ENCODE data around the gene PRR3. TPM values are rescaled to one million over a fixed set of nuclear protein-coding genes. Genes with fewer than 3 reads are reported as not detected.
A peak's percentile ranks its signal among the peaks of the same experiment; 100 is the strongest.
"Not testable (repeated sequence)": the region's sequence is repeated elsewhere in the genome, so short reads cannot be mapped to it uniquely, and the experiment has no call there.

Gene PRR3
- total RNA-seq, 2 donors from 2014 or later: 2.3 to 3.7 TPM

DNA sequence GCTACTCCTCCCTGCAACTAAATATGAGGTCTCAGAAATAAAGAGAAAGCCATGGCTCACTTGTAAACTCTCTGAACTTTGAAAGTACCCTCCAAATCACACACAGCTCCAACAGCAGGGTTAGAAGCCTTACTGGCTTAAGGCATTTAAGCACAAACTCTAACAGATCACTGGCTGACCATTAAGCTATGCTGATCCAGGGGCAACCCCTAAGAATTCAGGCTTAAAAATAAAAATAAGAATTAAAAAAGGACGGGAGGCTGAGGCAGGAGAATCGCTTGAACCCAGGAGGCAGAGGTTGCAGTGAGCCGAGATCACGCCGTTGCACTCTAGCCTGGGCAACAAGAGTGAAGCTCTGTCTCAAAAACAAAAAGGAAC lies 45.9 kb upstream of the PRR3 start:
- H3K4me1 ChIP-seq: no peaks in the 10 kb centered on the region
- no peaks in the 10 kb centered on the region for H3K36me3 ChIP-seq
- no peak overlapping the region for H3K27ac ChIP-seq
- TF ChIP-seq, protein P1, sequence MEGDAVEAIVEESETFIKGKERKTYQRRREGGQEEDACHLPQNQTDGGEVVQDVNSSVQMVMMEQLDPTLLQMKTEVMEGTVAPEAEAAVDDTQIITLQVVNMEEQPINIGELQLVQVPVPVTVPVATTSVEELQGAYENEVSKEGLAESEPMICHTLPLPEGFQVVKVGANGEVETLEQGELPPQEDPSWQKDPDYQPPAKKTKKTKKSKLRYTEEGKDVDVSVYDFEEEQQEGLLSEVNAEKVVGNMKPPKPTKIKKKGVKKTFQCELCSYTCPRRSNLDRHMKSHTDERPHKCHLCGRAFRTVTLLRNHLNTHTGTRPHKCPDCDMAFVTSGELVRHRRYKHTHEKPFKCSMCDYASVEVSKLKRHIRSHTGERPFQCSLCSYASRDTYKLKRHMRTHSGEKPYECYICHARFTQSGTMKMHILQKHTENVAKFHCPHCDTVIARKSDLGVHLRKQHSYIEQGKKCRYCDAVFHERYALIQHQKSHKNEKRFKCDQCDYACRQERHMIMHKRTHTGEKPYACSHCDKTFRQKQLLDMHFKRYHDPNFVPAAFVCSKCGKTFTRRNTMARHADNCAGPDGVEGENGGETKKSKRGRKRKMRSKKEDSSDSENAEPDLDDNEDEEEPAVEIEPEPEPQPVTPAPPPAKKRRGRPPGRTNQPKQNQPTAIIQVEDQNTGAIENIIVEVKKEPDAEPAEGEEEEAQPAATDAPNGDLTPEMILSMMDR (IDR thresholded peaks at IDR 0.05): no peak
- H3K27me3 ChIP-seq: no peaks in the 10 kb centered on the region
- no peaks in the 10 kb centered on the region for H3K9me3 ChIP-seq
- DNase-seq (ENCODE audit: low spot score): no peak
- no peak overlapping the region for H3K4me3 ChIP-seq

DNA sequence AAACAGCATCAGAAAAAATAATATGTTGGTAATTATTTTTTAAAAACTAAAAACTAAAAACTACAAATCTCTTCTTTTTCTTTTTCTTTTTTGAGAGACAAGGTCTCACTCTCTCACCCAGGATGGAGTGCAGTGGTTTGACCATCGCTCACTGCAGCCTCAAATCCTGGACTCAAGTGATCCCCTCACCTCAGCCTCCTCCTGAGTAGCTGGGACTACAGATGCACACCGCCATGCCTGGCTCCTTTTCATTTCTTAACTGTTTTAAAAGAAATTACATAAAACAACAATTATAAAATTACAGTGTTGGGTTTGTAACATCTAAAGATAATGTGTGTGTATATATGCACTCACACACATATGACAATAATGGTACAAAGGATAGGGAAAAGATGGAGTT lies 43.6 kb upstream of the PRR3 start:
- no peaks in the 10 kb centered on the region for H3K27me3 ChIP-seq
- no peak overlapping the region for H3K4me3 ChIP-seq
- TF ChIP-seq, protein P1 (IDR thresholded peaks at IDR 0.05): no peak
- H3K4me1 ChIP-seq: peaks cover 0 to 3% of the 10 kb centered on the region in 2 donors
- DNase-seq (ENCODE audit: low spot score): no peak
- H3K36me3 ChIP-seq: no peaks in the 10 kb centered on the region
- no peak overlapping the region for H3K27ac ChIP-seq
- H3K9me3 ChIP-seq: no peaks in the 10 kb centered on the region

DNA sequence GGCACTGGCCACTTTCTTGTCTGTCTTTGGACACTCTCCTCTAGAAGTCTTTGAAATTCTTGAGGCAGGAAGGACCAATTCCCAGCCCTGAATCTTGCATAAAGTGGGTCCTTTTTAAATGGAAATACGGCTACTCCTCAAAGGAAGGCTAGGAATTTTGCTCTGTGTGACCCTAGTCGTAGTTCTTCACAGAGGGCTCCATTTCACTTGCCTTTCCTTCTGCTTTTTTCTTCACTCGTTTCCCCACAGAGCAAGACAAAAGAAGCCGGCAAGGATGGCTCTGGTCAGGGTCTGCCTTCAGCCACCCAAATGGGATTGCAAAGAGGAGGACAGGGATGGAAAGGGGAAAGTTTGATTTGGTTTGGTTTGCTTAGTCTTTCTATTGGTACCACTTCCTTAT lies 42.0 kb upstream of the PRR3 start:
- H3K27me3 ChIP-seq: no peaks in the 10 kb centered on the region
- no peak overlapping the region for H3K4me3 ChIP-seq
- no peaks in the 10 kb centered on the region for H3K36me3 ChIP-seq
- H3K9me3 ChIP-seq: no peaks in the 10 kb centered on the region
- DNase-seq (ENCODE audit: low spot score): no peak
- peak overlapping the region; percentile 83 to 85 for H3K27ac ChIP-seq
- TF ChIP-seq, protein P1 (IDR thresholded peaks at IDR 0.05): no peak
- peaks cover 0 to 3% of the 10 kb centered on the region in 2 donors for H3K4me1 ChIP-seq

DNA sequence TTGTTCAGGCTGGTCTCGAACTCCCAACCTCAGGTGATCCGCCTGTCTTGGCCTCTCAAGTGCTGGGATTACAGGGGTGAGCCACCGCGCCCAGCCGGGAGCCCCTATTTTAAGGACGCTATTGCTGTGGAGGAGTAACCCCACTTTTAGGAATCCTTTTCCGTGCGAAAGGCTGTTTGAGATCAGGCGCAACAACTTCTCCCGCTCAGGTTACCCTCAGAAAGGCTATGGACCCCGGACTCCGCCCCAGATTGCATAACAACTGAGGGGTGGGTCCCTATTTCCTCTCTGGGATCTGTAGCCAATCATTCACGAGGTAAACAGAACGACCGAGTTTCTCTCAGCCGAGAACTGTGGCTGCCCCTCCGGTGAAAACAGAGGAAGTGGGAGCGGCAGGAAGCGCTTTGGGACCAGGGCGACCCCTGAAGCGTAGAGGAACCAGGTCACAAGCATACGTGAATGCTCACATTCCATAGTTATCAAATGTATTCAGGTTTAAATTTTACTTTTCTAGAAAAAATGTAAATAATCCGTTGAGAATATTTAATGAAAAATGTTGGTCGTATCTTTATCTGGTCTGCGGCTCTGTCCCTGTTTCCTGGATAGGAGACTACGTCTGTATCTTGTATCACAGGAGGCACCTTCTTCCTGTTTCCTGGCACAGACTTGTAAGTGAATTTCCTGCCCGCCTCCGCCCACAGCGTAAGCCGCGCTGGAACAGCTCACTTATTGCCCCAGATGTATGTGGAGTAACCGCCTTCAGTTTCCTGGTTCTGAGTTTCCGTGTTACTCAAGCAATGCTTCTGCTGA lies 40.9 kb upstream of the PRR3 start:
- Histone ChIP-seq H3K27ac (peak overlapping the region; percentile 83 to 85), H3K27me3 (no peaks in the 10 kb centered on the region), H3K4me1 (peaks cover 0 to 3% of the 10 kb centered on the region in 2 donors), H3K36me3 (no peaks in the 10 kb centered on the region), H3K4me3 (peak overlapping the region; percentile 42 to 54), H3K9me3 (no peaks in the 10 kb centered on the region)
- peak; percentile 97 for DNase-seq (ENCODE audit: low spot score)
- TF ChIP-seq, protein P1 (IDR thresholded peaks at IDR 0.05): no peak

DNA sequence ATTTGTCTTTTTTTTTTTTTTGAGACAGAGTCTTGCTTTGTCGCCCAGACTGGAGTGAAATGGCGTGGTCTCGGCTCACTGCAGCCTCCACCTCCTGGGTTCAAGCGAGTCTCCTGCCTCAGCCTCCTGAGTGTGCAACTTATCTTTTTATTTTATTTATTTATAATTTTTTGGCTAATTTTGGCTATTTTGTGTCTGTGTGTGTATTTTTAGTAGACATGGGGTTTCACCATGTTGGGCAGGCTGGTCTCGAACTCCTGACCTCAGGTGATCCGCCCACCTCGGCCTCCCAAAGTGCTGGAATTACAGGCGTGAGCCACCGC lies 40.4 kb upstream of the PRR3 start:
- H3K9me3 ChIP-seq; H3K4me1 ChIP-seq; H3K27me3 ChIP-seq; H3K36me3 ChIP-seq; DNase-seq (ENCODE audit: low spot score): not testable (repeated sequence)
- Histone ChIP-seq H3K27ac (peak overlapping the region; percentile 83 to 85), H3K4me3 (peak overlapping the region in 1 of 2 donors; percentile 54)

DNA sequence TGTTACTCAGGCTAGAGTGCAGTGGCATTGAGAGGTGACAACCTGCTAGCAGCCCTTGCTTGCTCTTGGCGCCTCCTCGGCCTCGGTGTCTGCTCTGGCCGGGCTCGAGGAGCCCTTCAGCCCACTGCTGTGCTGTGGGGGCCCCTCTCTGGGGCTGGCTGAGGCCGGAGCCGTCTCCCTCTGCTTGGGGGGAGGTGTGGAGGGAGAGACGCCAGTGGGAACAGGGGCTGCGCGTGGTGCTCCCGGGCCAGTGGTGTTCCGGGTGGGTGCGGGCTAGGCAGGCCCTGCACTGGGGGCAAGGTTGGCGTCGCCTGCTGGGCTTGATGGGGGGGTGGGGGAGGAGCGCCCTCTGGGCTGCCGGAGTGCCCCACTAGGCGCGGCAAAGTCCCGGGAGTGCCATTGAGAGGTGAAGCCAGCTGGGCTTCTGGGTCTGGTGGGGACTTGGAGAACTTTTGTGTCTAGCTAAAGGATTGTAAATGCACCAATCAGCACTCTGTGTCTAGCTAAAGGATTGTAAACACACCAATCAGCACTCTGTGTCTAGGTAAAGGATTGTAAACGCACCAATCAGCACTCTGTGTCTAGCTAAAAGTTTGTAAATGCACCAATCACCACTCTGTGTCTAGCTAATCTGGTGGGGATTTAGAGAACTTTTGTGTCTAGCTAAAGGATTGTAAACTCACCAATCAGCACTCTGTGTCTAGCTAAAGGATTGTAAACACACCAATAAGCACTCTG lies 39.2 kb upstream of the PRR3 start:
- not testable (repeated sequence) for H3K27me3 ChIP-seq; DNase-seq (ENCODE audit: low spot score); H3K4me3 ChIP-seq; H3K9me3 ChIP-seq; H3K4me1 ChIP-seq; H3K36me3 ChIP-seq
- H3K27ac ChIP-seq: peak overlapping the region in 1 of 2 donors; percentile 8

DNA sequence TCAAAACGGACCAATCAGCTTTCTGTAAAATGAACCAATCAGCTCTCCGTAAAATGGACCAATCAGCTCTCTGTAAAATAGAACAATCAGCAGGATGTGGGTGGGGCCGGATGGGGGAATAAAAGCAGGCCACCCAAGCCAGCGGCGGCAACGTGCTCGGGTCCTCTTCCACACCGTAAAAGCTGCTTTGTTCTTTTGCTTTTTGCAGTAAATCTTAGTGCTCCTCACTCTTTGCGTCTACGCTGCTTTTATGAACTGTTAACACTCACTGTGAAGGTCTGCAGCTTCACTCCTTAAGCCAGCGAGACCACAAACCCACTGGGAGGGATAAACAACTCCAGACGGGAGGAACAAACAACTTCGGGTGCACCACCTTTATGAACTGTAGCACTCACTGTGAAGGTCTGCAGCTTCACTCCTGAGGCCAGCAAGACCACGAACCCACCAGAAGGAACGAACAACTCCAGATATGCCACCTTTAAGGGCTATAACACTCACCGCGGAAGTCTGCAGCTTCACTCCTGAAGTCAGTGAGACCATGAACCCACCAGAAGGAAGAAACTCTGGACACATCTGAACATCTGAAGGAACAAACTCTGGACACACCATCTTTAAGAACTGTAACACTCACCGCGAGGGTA lies 38.5 kb upstream of the PRR3 start:
- not testable (repeated sequence) for H3K9me3 ChIP-seq; DNase-seq (ENCODE audit: low spot score); H3K36me3 ChIP-seq; H3K27me3 ChIP-seq; H3K4me3 ChIP-seq; H3K4me1 ChIP-seq; H3K27ac ChIP-seq
